AG09309 (cell line): ENCODE measurements around the gene NPHS2.

Experiments
- DNase-seq: peaks from one replicate; pipeline ENCODE4 v3.0.0-alpha.2; 2010; ENCODE audit warnings: low read depth
- H3K4me3 ChIP-seq: 2 replicates; pipeline ENCODE4 v1.5.1; 2011; ENCODE audit warnings: mild to moderate bottlenecking, low read depth, low read length, moderate library complexity; ENCODE audit not compliant: control insufficient read depth
- CTCF ChIP-seq: IDR thresholded peaks from 2 replicates; pipeline ENCODE4 v1.5.1; 2011; ENCODE audit warnings: mild to moderate bottlenecking, low read depth, low read length, inconsistent platforms; ENCODE audit not compliant: insufficient read depth, control insufficient read depth; ENCODE audit errors: missing control alignments

Gene NPHS2

GRCh38 chr1:179591253-179591591 is 15.5 kb upstream of the NPHS2 start:
- no peak for TF ChIP-seq CTCF
- DNase-seq: no peak
- H3K4me3 ChIP-seq: no peak overlapping the region

GRCh38 chr1:179590671-179591070 is 14.9 kb upstream of the NPHS2 start:
- H3K4me3 ChIP-seq: no peak overlapping the region
- no peak for DNase-seq
- TF ChIP-seq CTCF: no peak

- DNase-seq: no peak
- H3K4me3 ChIP-seq: no peak overlapping the region
Observed at GRCh38 chr1:179589509-179589908, 13.8 kb upstream of the NPHS2 start.

GRCh38 chr1:179588425-179589024 is 12.8 kb upstream of the NPHS2 start:
- TF ChIP-seq CTCF: no peak
- no peak overlapping the region for H3K4me3 ChIP-seq
- no peak for DNase-seq

More at GRCh38 chr1:179589509-179589908, 13.8 kb upstream of the NPHS2 start:
- no peak for TF ChIP-seq CTCF

- DNase-seq: no peak
Observed at GRCh38 chr1:179587336-179587735, 11.6 kb upstream of the NPHS2 start.

GRCh38 chr1:179586107-179586823 is 10.5 kb upstream of the NPHS2 start:
- H3K4me3 ChIP-seq: peak overlapping the region; percentile 18
- peak; percentile 8 for TF ChIP-seq CTCF
- DNase-seq: no peak

More at GRCh38 chr1:179587336-179587735, 11.6 kb upstream of the NPHS2 start:
- no peak overlapping the region for H3K4me3 ChIP-seq
- TF ChIP-seq CTCF: no peak
